Measurements from ENCODE around the gene EPC2. TPM values are rescaled to one million over a fixed set of nuclear protein-coding genes. Genes with fewer than 3 reads are reported as not detected.
"Not testable (repeated sequence)": the region's sequence is repeated elsewhere in the genome, so short reads cannot be mapped to it uniquely, and the experiment has no call there.

The EPC2 gene
- total RNA-seq, 2 experiments from 2014 or later, result 16.7 to 16.9 TPM

DNA sequence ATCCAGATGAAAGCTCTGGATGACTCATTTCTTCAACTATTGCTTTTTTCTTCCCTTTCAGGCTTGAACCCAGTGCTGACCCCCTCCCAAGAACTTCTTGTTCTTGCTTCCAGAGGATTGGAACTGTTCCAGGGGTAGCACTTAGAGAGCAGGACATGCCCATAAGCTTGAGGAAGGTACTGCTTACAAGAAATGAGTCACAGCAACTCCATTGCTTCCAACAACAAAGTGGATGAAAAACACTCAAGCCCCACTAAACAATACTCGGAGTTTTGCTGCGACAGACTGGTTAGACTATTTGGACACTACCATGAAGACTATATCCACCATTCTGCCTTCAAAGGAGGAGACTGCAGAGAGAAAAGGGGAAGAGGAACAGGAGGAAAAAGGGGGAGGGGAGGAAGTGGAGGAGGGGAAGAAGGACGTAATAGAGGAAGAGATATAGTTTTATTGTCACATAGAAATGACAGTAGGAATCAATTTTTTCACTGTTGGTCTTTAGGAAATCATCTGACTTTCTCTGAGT lies 1.6 kb upstream of the EPC2 start:
- intact Hi-C loops (cut with micrococcal nuclease), result loop anchor here (1.0 to 10.0 kb wide), 8 partner anchors 29 to 1348 kb away; partner anchors contain the start of gene MMADHC
- peaks cover 2% of the 10 kb centered on the region for H3K36me3 Mint-ChIP-seq
- no peaks in the 10 kb centered on the region for H3K9me3 Mint-ChIP-seq
- peak overlapping the region; percentile 86 for H3K4me3 Mint-ChIP-seq
- peaks cover 12% of the 10 kb centered on the region for H3K27me3 Mint-ChIP-seq
- ChIA-PET POLR2A (interaction anchor here (0.9 to 1.6 kb wide), 11 partner anchors 10 to 622 kb away, joined by 3 to 11 read pairs (median 4); partner anchors contain the start of genes MBD5 and ORC4), CTCF (interaction anchor here (1.3 to 2.2 kb wide), 4 partner anchors 39 to 233 kb away, joined by 3 to 9 read pairs (median 6); no protein-coding TSS in a partner anchor)
- peaks cover 21% of the 10 kb centered on the region for H3K4me1 Mint-ChIP-seq (ENCODE audit: low read depth)
- peak overlapping the region; percentile 78 for H3K27ac Mint-ChIP-seq
- no peak for DNase-seq

DNA sequence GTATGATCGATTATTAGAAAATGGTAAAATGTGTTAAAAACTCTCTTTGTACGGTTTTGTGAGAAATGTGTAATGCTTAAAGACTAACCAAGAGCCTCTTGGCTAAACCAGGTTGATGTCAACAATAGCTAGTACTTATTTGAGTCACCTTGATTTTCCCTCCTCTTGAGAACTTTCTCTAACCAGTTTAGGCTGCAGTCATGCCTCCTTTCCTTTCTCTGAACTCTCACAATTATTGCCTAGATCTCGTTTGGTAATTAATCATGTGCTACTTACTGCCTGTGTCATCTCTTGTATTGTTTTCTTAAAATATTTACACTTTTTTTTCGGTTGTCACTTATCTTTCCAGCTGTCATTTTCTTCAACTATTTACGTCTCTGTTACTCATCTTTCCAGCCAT lies 1.1 kb upstream of the EPC2 start:
- no peak for DNase-seq
- Mint-ChIP-seq H3K27ac (peak overlapping the region; percentile 78), H3K36me3 (peaks cover 2% of the 10 kb centered on the region), H3K27me3 (peaks cover 12% of the 10 kb centered on the region), H3K9me3 (no peaks in the 10 kb centered on the region), H3K4me1 (ENCODE audit: low read depth) (peaks cover 24% of the 10 kb centered on the region), H3K4me3 (peak overlapping the region; percentile 86)
- intact Hi-C loops (cut with micrococcal nuclease), result loop anchor here (1.0 to 10.0 kb wide), 8 partner anchors 29 to 1349 kb away; partner anchors contain the start of gene MMADHC
- ChIA-PET CTCF (interaction anchor here (0.6 to 2.2 kb wide), 9 partner anchors 12 to 623 kb away, joined by 3 to 9 read pairs (median 4); partner anchors contain the start of genes MBD5 and ORC4), POLR2A (interaction anchor here (0.9 to 1.6 kb wide), 14 partner anchors 9 to 623 kb away, joined by 3 to 11 read pairs (median 4); partner anchors contain the start of genes MBD5 and ORC4)

- peak; percentile 96 for DNase-seq
- ChIA-PET CTCF (interaction anchor here (0.7 to 2.2 kb wide), 6 partner anchors 11 to 323 kb away, joined by 3 to 8 read pairs (median 4); no protein-coding TSS in a partner anchor), POLR2A (no interaction called here)
- peak overlapping the region; percentile 86 for H3K4me3 Mint-ChIP-seq
- H3K4me1 Mint-ChIP-seq (ENCODE audit: low read depth), result peaks cover 36% of the 10 kb centered on the region
- peaks cover 2% of the 10 kb centered on the region for H3K36me3 Mint-ChIP-seq
- H3K9me3 Mint-ChIP-seq, result no peaks in the 10 kb centered on the region
- peaks cover 10% of the 10 kb centered on the region for H3K27me3 Mint-ChIP-seq
- H3K27ac Mint-ChIP-seq, result peak overlapping the region; percentile 98
- intact Hi-C loops (cut with micrococcal nuclease), result loop anchor here (1.0 to 10.0 kb wide), 11 partner anchors 8 to 1350 kb away; partner anchors contain the start of genes ACVR2A, KIF5C, MMADHC and ORC4
Observed at GRCh38 chr2:148644883-148645538, 460 bp downstream of the EPC2 start.

DNA sequence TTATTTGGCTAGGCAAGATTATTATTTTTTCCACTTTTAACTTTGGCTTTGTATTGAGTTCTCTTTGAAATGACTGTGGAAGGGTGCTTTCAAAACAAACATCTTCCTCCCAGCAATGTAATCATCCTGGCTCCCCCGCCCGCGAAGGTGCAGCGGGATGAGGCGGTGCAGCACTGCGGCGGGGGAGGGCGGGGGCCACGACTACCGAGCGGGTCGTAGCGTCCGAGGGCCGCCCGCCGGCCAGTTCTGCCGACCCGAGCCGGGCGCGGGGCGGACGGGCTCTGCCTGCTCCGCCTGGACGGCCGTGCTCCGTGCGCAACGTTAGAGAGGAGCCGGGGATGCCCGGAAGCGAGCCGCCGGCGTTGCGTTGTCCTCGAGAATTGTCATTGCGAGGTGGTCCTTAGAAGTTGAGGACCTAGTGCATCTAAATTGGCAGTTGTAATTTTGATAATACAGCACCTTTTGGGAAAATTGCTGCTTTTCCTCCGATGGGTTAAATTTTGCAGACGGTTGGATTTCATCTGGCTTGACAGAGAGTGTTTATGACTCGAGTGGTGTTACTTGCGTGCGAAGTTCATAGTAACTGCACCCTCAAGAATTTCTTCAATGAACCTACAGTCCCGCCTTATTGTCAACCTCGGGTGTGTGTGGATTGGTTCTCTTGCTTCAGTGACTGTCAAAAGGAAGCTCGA lies 1.1 kb downstream of the EPC2 start:
- ChIA-PET POLR2A (interaction anchor here (0.6 to 1.0 kb wide), 5 partner anchors 10 to 121 kb away, joined by 3 to 6 read pairs (median 3); no protein-coding TSS in a partner anchor), CTCF (interaction anchor here (0.7 to 2.2 kb wide), 6 partner anchors 10 to 322 kb away, joined by 3 to 8 read pairs (median 4); no protein-coding TSS in a partner anchor)
- H3K27ac Mint-ChIP-seq, result peak overlapping the region; percentile 98
- H3K9me3 Mint-ChIP-seq, result no peaks in the 10 kb centered on the region
- peaks cover 8% of the 10 kb centered on the region for H3K27me3 Mint-ChIP-seq
- H3K4me3 Mint-ChIP-seq, result peak overlapping the region; percentile 86
- intact Hi-C loops (cut with micrococcal nuclease), result loop anchor here (1.0 to 10.0 kb wide), 11 partner anchors 8 to 1351 kb away; partner anchors contain the start of genes ACVR2A, KIF5C, MMADHC and ORC4
- peak; percentile 73 for DNase-seq
- H3K36me3 Mint-ChIP-seq, result peaks cover 2% of the 10 kb centered on the region
- H3K4me1 Mint-ChIP-seq (ENCODE audit: low read depth), result peaks cover 43% of the 10 kb centered on the region

DNA sequence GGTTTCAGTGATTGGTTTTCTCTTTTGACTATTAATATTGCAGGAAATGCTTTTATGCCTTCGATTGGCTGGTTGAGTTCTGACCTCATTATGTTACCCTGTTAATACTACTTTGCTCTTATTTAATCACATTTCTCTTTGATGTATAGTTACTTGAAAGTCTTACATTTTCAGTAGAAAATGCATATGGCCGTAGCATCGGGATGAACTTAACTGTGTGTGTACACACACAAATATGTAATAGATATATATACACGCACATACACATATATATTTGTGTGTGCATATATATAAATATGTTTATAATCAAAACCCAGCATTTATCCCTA lies 1.6 kb downstream of the EPC2 start:
- Mint-ChIP-seq H3K4me1 (ENCODE audit: low read depth) (peaks cover 48% of the 10 kb centered on the region), H3K27ac (peak overlapping the region; percentile 98), H3K27me3 (peaks cover 6% of the 10 kb centered on the region), H3K9me3 (no peaks in the 10 kb centered on the region), H3K36me3 (peaks cover 2% of the 10 kb centered on the region), H3K4me3 (peak overlapping the region; percentile 86)
- CTCF ChIA-PET, result interaction anchor here (1.4 to 2.2 kb wide), 2 partner anchors 10 to 27 kb away, joined by 7 to 8 read pairs; no protein-coding TSS in a partner anchor
- no peak for DNase-seq
- intact Hi-C loops (cut with micrococcal nuclease), result loop anchor here (10.0 kb wide), 3 partner anchors 339 to 1351 kb away; partner anchors contain the start of gene MMADHC
- POLR2A ChIA-PET, result interaction anchor here (0.6 to 1.0 kb wide), 5 partner anchors 10 to 122 kb away, joined by 3 to 6 read pairs (median 3); no protein-coding TSS in a partner anchor

GRCh38 chr2:148647711-148648110 lies 3.2 kb downstream of the EPC2 start:
- POLR2A ChIA-PET, H3K9me3 Mint-ChIP-seq, DNase-seq, H3K27ac Mint-ChIP-seq, CTCF ChIA-PET, H3K4me3 Mint-ChIP-seq, H3K27me3 Mint-ChIP-seq, H3K36me3 Mint-ChIP-seq: not testable (repeated sequence)
- intact Hi-C loops (cut with micrococcal nuclease), result loop anchor here (10.0 kb wide), 3 partner anchors 337 to 1353 kb away; partner anchors contain the start of gene MMADHC
- peaks cover 59% of the 10 kb centered on the region for H3K4me1 Mint-ChIP-seq (ENCODE audit: low read depth)

DNA sequence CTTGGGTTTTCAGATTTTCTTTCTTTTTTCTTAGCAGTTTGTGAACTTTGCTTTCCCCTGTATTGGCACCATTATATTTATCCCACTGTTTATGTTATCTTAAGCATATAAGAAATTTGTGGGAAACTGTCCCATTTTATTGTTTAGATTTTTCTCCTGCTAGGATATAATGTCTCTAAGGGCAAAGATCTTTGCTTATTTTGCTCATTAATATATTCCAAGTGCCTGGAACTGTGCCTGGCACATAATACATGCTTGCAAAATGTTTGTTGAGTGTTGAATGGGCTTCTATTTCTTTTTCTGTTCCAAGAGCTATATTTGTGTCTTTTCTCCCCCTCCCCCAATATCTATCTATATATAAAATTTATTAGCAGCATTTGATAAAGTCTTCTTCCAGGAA lies 5.4 kb downstream of the EPC2 start:
- Mint-ChIP-seq H3K4me3 (no peak overlapping the region), H3K9me3 (no peaks in the 10 kb centered on the region), H3K36me3 (peaks cover 2% of the 10 kb centered on the region), H3K27me3 (peaks cover 1% of the 10 kb centered on the region), H3K27ac (no peak overlapping the region), H3K4me1 (ENCODE audit: low read depth) (peaks cover 69% of the 10 kb centered on the region)
- intact Hi-C loops (cut with micrococcal nuclease), result loop anchor here (10.0 kb wide), 3 partner anchors 335 to 1355 kb away; partner anchors contain the start of gene MMADHC
- ChIA-PET POLR2A (no interaction called here), CTCF (no interaction called here)
- DNase-seq, result no peak

- Mint-ChIP-seq H3K27ac (peak overlapping the region; percentile 28), H3K27me3 (no peaks in the 10 kb centered on the region), H3K4me1 (ENCODE audit: low read depth) (peaks cover 75% of the 10 kb centered on the region), H3K9me3 (no peaks in the 10 kb centered on the region), H3K36me3 (no peaks in the 10 kb centered on the region), H3K4me3 (no peak overlapping the region)
- intact Hi-C loops (cut with micrococcal nuclease), result loop anchor here (1.0 kb wide), 1 partner anchor 8 kb away; no protein-coding TSS in a partner anchor
- ChIA-PET POLR2A (no interaction called here), CTCF (no interaction called here)
- no peak for DNase-seq
Observed at GRCh38 chr2:148650881-148651280, 6.3 kb downstream of the EPC2 start.

- peaks cover 84% of the 10 kb centered on the region for H3K4me1 Mint-ChIP-seq (ENCODE audit: low read depth)
Observed at GRCh38 chr2:148651972-148652371, 7.4 kb downstream of the EPC2 start.

GRCh38 chr2:148653437-148653836 lies 8.9 kb downstream of the EPC2 start:
- H3K36me3 Mint-ChIP-seq, result no peaks in the 10 kb centered on the region
- H3K27me3 Mint-ChIP-seq, result no peaks in the 10 kb centered on the region
- ChIA-PET POLR2A (interaction anchor here (1.1 to 2.1 kb wide), 2 partner anchors 10 to 50 kb away, joined by 3 to 6 read pairs; partner anchors contain the start of gene EPC2), CTCF (interaction anchor here (1.0 to 1.1 kb wide), 2 partner anchors 9 to 49 kb away, joined by 3 to 5 read pairs; partner anchors contain the start of gene EPC2)
- no peaks in the 10 kb centered on the region for H3K9me3 Mint-ChIP-seq
- no peak for DNase-seq
- intact Hi-C loops (cut with micrococcal nuclease), result loop anchor here (1.0 kb wide), 1 partner anchor 8 kb away; no protein-coding TSS in a partner anchor
- peak overlapping the region; percentile 20 for H3K4me3 Mint-ChIP-seq
- peaks cover 93% of the 10 kb centered on the region for H3K4me1 Mint-ChIP-seq (ENCODE audit: low read depth)
- peak overlapping the region; percentile 42 for H3K27ac Mint-ChIP-seq

More at GRCh38 chr2:148651972-148652371, 7.4 kb downstream of the EPC2 start:
- Mint-ChIP-seq H3K27ac (no peak overlapping the region), H3K27me3 (no peaks in the 10 kb centered on the region), H3K4me3 (no peak overlapping the region), H3K36me3 (no peaks in the 10 kb centered on the region), H3K9me3 (no peaks in the 10 kb centered on the region)
- intact Hi-C loops (cut with micrococcal nuclease), result loop anchor here (1.0 kb wide), 1 partner anchor 7 kb away; no protein-coding TSS in a partner anchor
- DNase-seq, result no peak
- ChIA-PET POLR2A (interaction anchor here (2.1 kb wide), 1 partner anchor 8 kb away, joined by 6 read pairs; the partner anchor contains the start of gene EPC2), CTCF (no interaction called here)

DNA sequence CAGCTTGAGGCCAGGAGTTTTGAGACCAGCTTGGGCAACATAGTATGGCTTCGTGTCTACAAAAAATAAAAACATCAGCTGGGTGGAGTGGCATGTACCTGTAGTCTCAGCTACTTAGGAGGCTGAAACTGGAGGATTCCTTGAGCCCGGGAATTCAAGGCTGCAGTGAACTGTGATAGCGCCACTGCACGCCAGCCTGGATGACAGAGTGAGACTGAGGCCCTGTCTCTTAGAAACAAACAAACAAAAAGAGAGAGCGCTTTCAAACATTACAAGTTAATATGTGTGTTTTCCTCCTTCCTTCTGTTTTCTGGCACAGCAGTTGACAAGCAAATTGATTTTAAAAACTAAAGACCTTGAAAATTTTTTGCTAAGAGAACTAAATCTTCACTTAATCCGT lies 9.9 kb downstream of the EPC2 start:
- no peak overlapping the region for H3K27ac Mint-ChIP-seq
- no peak overlapping the region for H3K4me3 Mint-ChIP-seq
- H3K4me1 Mint-ChIP-seq (ENCODE audit: low read depth), result peaks cover 91% of the 10 kb centered on the region
- DNase-seq, result no peak
- H3K9me3 Mint-ChIP-seq, result no peaks in the 10 kb centered on the region
- no peaks in the 10 kb centered on the region for H3K36me3 Mint-ChIP-seq
- no peaks in the 10 kb centered on the region for H3K27me3 Mint-ChIP-seq
- CTCF ChIA-PET, result interaction anchor here (1.1 kb wide), 1 partner anchor 10 kb away, joined by 3 read pairs; the partner anchor contains the start of gene EPC2
- POLR2A ChIA-PET, result no interaction called here
- intact Hi-C loops (cut with micrococcal nuclease), result no loop called here

Data from activated CD4-positive, alpha-beta memory T cell treated with anti-CD3 and anti-CD28 coated beads for 36 hours (primary cell).